K562 (cell line): Measurements from ENCODE around the gene FBXO48. TPM values are rescaled to one million over a fixed set of nuclear protein-coding genes. Genes with fewer than 3 reads are reported as not detected.
A peak's percentile ranks its signal among the peaks of the same experiment; 100 is the strongest.

Experiments used
- ATAC-seq: fragments of 200-7000 bp; cut with Tn5 transposase; 3 replicates; pipeline ENCODE4 v1.9.1; 2020; ENCODE audit warnings: moderate library complexity
- BruUV-seq: library from RNA; stranded (reverse); fragments of 400-500 nt; replicated peaks from 2 replicates; lab custom pipeline; 2021; lab: Mats Ljungman, UMichigan
- CTCF ChIA-PET: fragments of 300-600 bp; formaldehyde crosslinking; extraction: SDS; loops from one replicate; lab custom pipeline; 2021; ENCODE audit warnings: low intra/inter-chr PET ratio; lab: Yijun Ruan, JAX
- POLR2A ChIA-PET: fragments of 300-600, 350-650 bp; sonication (Branson Sonifier 250); formaldehyde crosslinking; extraction: SDS; loops from one replicate; lab custom pipeline; 2021; ENCODE audit warnings: antibody characterized with exemption, inconsistent platforms; lab: Yijun Ruan, JAX
- DNase-seq, 4 experiments: peaks; one replicate each; pipeline versions ENCODE4 v3.0.0 to v3.0.0-alpha.2; 2011 to 2018; ENCODE audit warnings: low spot score in 3 of 4, mixed read lengths in 3 of 4; ENCODE audit errors: extremely low read depth in 1 of 4
- FAIRE-seq: peaks from 2 replicates; lab custom pipeline; 2011; peaks lifted over from hg19 to GRCh38; lab: Jason Lieb, UNC
- H2AFZ ChIP-seq: 2 replicates; pipeline ENCODE4 v1.6.0; 2011; ENCODE audit warnings: low read depth, low read length, control low read depth, inconsistent platforms
- H3K27ac ChIP-seq: fragments of 200-600 bp; 3 replicates; pipeline ENCODE4 v1.8.0; 2011; ENCODE audit warnings: low read depth, mild to moderate bottlenecking, control low read depth, inconsistent platforms, low read length, moderate library complexity, mixed read lengths; ENCODE audit errors: extremely low read depth
- H3K27me3 ChIP-seq, 2 experiments: fragments of 300-600 bp in 1 of 2; 2 replicates in 1 of 2; 3 replicates in 1 of 2; pipeline versions ENCODE4 v1.6.0 to v1.8.0; 2011; ENCODE audit warnings: inconsistent platforms in 2 of 2, low read length in 2 of 2, mild to moderate bottlenecking in 1 of 2, mixed read lengths in 1 of 2, moderate library complexity in 1 of 2; ENCODE audit not compliant: control insufficient read depth in 2 of 2, insufficient read depth in 2 of 2
- H3K36me3 ChIP-seq: fragments of 300-600 bp; 3 replicates; pipeline ENCODE4 v1.8.0; 2011; ENCODE audit warnings: mild to moderate bottlenecking, low read length, inconsistent platforms; ENCODE audit not compliant: control insufficient read depth, insufficient read depth
- H3K4me1 ChIP-seq, 2 experiments: fragments of 200-600 bp in 1 of 2; replicated peaks in 1 of 2; 2 replicates in 1 of 2; 3 replicates in 1 of 2; pipeline versions ENCODE4 v1.5.1 to v1.8.0; 2011; ENCODE audit warnings: inconsistent platforms in 2 of 2, low read length in 2 of 2, mild to moderate bottlenecking in 1 of 2, mixed read lengths in 1 of 2, moderate library complexity in 1 of 2; ENCODE audit not compliant: control insufficient read depth in 2 of 2, insufficient read depth in 2 of 2
- H3K4me2 ChIP-seq: 2 replicates; pipeline ENCODE4 v1.6.1; 2011; ENCODE audit warnings: low read length, control low read depth, inconsistent platforms, mixed read lengths; ENCODE audit not compliant: insufficient read depth
- H3K4me3 ChIP-seq: fragments of 200-600 bp; sonication (generic), shearing (Covaris generic); 2 replicates; pipeline ENCODE4 v1.5.1; 2016; ENCODE audit warnings: control low read depth, inconsistent platforms
- H3K79me2 ChIP-seq: fragments of 200-600 bp; 3 replicates; pipeline ENCODE4 v1.8.0; 2011; ENCODE audit warnings: low read length, inconsistent platforms; ENCODE audit not compliant: control insufficient read depth, insufficient read depth
- H3K9ac ChIP-seq, 2 experiments: 2 replicates each; pipeline versions ENCODE4 v1.6.0 to v1.6.1; 2011; ENCODE audit warnings: low read depth in 2 of 2, low read length in 2 of 2, control low read depth in 1 of 2, inconsistent platforms in 1 of 2, mild to moderate bottlenecking in 1 of 2, mixed read lengths in 1 of 2; ENCODE audit not compliant: insufficient read depth in 1 of 2
- H3K9me1 ChIP-seq: one replicate; pipeline ENCODE4 v1.6.0; 2011; ENCODE audit warnings: inconsistent platforms, mild to moderate bottlenecking, low read length, moderate library complexity; ENCODE audit not compliant: control insufficient read depth, insufficient read depth
- H3K9me3 ChIP-seq: replicated peaks from 2 replicates; pipeline ENCODE4 v1.5.1; 2011; ENCODE audit warnings: low read depth, low read length, inconsistent platforms; ENCODE audit not compliant: control insufficient read depth, insufficient read depth
- H4K20me1 ChIP-seq: replicated peaks from 2 replicates; pipeline ENCODE4 v1.6.1; 2011; ENCODE audit warnings: low read length, inconsistent platforms, mixed read lengths; ENCODE audit not compliant: control insufficient read depth, insufficient read depth
- ADNP ChIP-seq: fragments of 200-800 bp; sonication (Bioruptor generic); IDR thresholded peaks from 2 replicates; pipeline ENCODE4 v1.6.1; 2016; ENCODE audit warnings: missing genetic modification characterization, missing compliant biosample characterization
- CBX1 ChIP-seq: sonication (generic); IDR thresholded peaks from 2 replicates; pipeline ENCODE4 v1.6.1; 2016; ENCODE audit warnings: antibody characterized with exemption, low read depth, mild to moderate bottlenecking
- CBX5 ChIP-seq: IDR thresholded peaks from 2 replicates; pipeline ENCODE4 v1.6.1; 2014; ENCODE audit warnings: low read depth, borderline replicate concordance
- EZH2 ChIP-seq: IDR thresholded peaks from 2 replicates; pipeline ENCODE4 v1.6.1; 2012; ENCODE audit warnings: low read depth, mild to moderate bottlenecking, inconsistent platforms, low read length, borderline replicate concordance
- FOS ChIP-seq: IDR thresholded peaks from 3 replicates; pipeline ENCODE4 v1.6.1; 2011; ENCODE audit not compliant: insufficient read length; ENCODE audit errors: extremely low read depth
- HDGF ChIP-seq: fragments of 450-650 bp; IDR thresholded peaks from 2 replicates; pipeline ENCODE4 v1.6.1; 2016
- MEIS2 ChIP-seq: fragments of 450-650 bp; IDR thresholded peaks from 2 replicates; pipeline ENCODE4 v1.6.1; 2014; ENCODE audit warnings: mild to moderate bottlenecking; ENCODE audit not compliant: partially characterized antibody
- PPARD ChIP-seq: fragments of 250-450 bp; sonication (Bioruptor Pico); IDR thresholded peaks from 2 replicates; pipeline ENCODE4 v1.8.0; 2022; ENCODE audit warnings: inconsistent platforms, mild to moderate bottlenecking, moderate library complexity
- RBM25 ChIP-seq: fragments of 200-400 bp; formaldehyde crosslinking; IDR thresholded peaks from 2 replicates; pipeline ENCODE4 v1.6.1; 2018; ENCODE audit warnings: low read length, low read depth, moderate library complexity; ENCODE audit not compliant: severe bottlenecking
- SLC30A9 ChIP-seq: fragments of 250-450 bp; sonication (Bioruptor Pico); IDR thresholded peaks from 2 replicates; pipeline ENCODE4 v1.8.0; 2022; ENCODE audit warnings: mild to moderate bottlenecking, moderate library complexity
- SRSF1 ChIP-seq: fragments of 200-400 bp; formaldehyde crosslinking; IDR thresholded peaks from 2 replicates; pipeline ENCODE4 v1.6.1; 2017; ENCODE audit warnings: mild to moderate bottlenecking, low read depth, low read length, moderate library complexity
- TSHZ1 ChIP-seq: fragments of 250-450 bp; sonication (Bioruptor Pico); IDR thresholded peaks from 2 replicates; pipeline ENCODE4 v1.4.0; 2020; ENCODE audit warnings: mild to moderate bottlenecking, moderate library complexity
- ZEB2 ChIP-seq: fragments of 450-650 bp; IDR thresholded peaks from 2 replicates; pipeline ENCODE4 v1.6.1; 2016
- ZFP36 ChIP-seq: fragments of 150-350 bp; IDR thresholded peaks from 2 replicates; pipeline ENCODE4 v1.6.1; 2018; ENCODE audit warnings: low read length, low read depth; ENCODE audit not compliant: partially characterized antibody
- ZKSCAN3 ChIP-seq: fragments of 250-450 bp; sonication (Bioruptor Pico); IDR thresholded peaks from 2 replicates; pipeline ENCODE4 v1.4.0; 2020
- ZNF398 ChIP-seq: fragments of 250-450 bp; sonication (Bioruptor Pico); IDR thresholded peaks from 2 replicates; pipeline ENCODE4 v1.8.0; 2021; ENCODE audit warnings: moderate library complexity, mild to moderate bottlenecking, inconsistent platforms
- WGBS: fragments of 100-300 bp; shearing (Covaris generic); methylation state at CpG from one replicate; pipeline ENCODE4 v1.1.6; 2016; ENCODE audit warnings: low coverage, mixed read lengths; ENCODE audit not compliant: insufficient coverage; ENCODE audit errors: missing lambda C conversion rate; 5-methylcytosine and 5-hydroxymethylcytosine counted together
- in situ Hi-C: fragments of 300-500 bp; cut with MboI; formaldehyde crosslinking; loops from 4 replicates; pipeline ENCODE4 v1.15.0; 2018; ENCODE audit warnings: inconsistent platforms, mixed read lengths
- intact Hi-C: fragments of 100-400 bp; cut with micrococcal nuclease; formaldehyde crosslinking; loops from 2 replicates; pipeline ENCODE4 v1.14.2; 2022
- polyA plus RNA-seq, 8 experiments: library from polyadenylated mRNA; depleted of rRNA in 4 of 8; stranded (reverse) in 5 of 8; unstranded in 3 of 8; fragments of >200 nt; fragmentation: Nextera tagmentation in 2 of 8; fragmentation: Illumina TruSeq in 1 of 8; extraction: Ambion mirVana in 2 of 8; extraction: Trizol in 1 of 8; gene quantifications; 2 replicates each; pipeline versions ENCODE4 v1.2.1 to v1.2.3, GENCODE V29; 2011 to 2014; ENCODE audit warnings: inconsistent platforms in 1 of 8, missing spikeins in 1 of 8
- total RNA-seq, 7 experiments: library from RNA; depleted of rRNA in 6 of 7; stranded (reverse); fragments of >200 nt in 6 of 7; fragmentation: Illumina TruSeq in 2 of 7; extraction: Trizol in 2 of 7; gene quantifications; 2 replicates each; pipeline versions ENCODE4 v1.2.1 to v1.2.3, GENCODE V29; 2011 to 2021; ENCODE audit warnings: low replicate concordance in 1 of 7
- TF ChIP-seq, protein P1 (sequence below): sonication (generic); formaldehyde crosslinking; IDR thresholded peaks from 2 replicates; pipeline ENCODE4 v1.9.0; 2022; ENCODE audit warnings: mild to moderate bottlenecking, missing genetic modification reagents

Gene FBXO48
- total and polyA plus RNA-seq, 9 of the 15 experiments (the other 6 are each of a cell fraction or from before 2014, with no cell fraction given), result 0.36 to 1.8 (median 0.73) TPM

DNA sequence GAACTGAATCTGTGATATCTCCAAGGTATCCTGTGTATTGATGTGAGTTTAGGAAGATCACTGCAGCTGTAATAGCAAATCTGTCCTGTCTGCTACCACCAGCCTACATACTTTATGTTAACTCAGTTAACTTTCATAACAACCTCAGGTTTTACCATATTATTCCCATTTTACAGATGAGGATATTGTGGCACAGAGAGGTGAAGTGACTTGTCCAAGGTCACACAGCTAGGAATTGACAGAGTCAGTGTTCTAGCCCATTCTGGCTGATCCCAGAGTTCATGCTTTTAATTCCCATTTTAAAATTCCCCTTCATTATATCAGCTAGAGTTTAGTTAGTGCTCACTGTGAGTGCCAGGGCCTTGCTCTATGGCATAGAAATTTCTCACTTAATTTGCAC, 52.6 kb downstream of the FBXO48 start (continued):
- TF ChIP-seq, protein P1, sequence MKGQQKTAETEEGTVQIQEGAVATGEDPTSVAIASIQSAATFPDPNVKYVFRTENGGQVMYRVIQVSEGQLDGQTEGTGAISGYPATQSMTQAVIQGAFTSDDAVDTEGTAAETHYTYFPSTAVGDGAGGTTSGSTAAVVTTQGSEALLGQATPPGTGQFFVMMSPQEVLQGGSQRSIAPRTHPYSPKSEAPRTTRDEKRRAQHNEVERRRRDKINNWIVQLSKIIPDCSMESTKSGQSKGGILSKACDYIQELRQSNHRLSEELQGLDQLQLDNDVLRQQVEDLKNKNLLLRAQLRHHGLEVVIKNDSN, result no peak
- TF ChIP-seq SLC30A9 (no peak), PPARD (no peak), CBX1 (peak; percentile 40; the same call in 1 of the 2 replicates), SRSF1 (no peak), ZFP36 (peak; percentile 73), HDGF (no peak), RBM25 (peak; percentile 95), ADNP (tag) (peak; percentile 90)
- TF ChIP-seq, all 486 proteins: peak for 12

- Histone ChIP-seq H3K4me2 (no peak overlapping the region), H3K27me3 (no peaks in the 10 kb centered on the region), H3K4me3 (no peak overlapping the region), H3K27ac (no peak overlapping the region), H3K36me3 (no peaks in the 10 kb centered on the region), H3K79me2 (no peaks in the 10 kb centered on the region), H3K9me1 (no peaks in the 10 kb centered on the region), H2AFZ (no peak overlapping the region), H3K9ac (no peak overlapping the region), H3K9me3 (no peaks in the 10 kb centered on the region), H4K20me1 (no peaks in the 10 kb centered on the region), H3K4me1 (peaks cover 3 to 13% of the 10 kb centered on the region in 2 experiments; a peak in 3 of 5 replicates)
- intact Hi-C loops, result no loop called here
- ChIA-PET POLR2A (no interaction called here), CTCF (no interaction called here)
- ATAC-seq (no peak), FAIRE-seq (no peak), DNase-seq (no peak)
- WGBS, result 70% methylated on average over 2 of the region's 2 CpGs
- in situ Hi-C loops, result no loop called here
- no TSS peak for BruUV-seq
- TF ChIP-seq EZH2 (no peak), ZEB2 (no peak), ZNF398 (CRISPR knock-in tag) (no peak), CBX5 (no peak), ZKSCAN3 (no peak), TSHZ1 (peak; percentile 63; the same call in 1 of the 2 replicates), MEIS2 (peak; percentile 72), FOS (no peak)
Measured at GRCh38 chr2:68413466-68413865, 53.6 kb downstream of the FBXO48 start.
